Left forelimb (tissue), 1 donor: ENCODE results near the gene ZNF610.
A peak's percentile ranks its signal among the peaks of the same experiment; 100 is the strongest.
"Not testable (repeated sequence)": the region's sequence is repeated elsewhere in the genome, so short reads cannot be mapped to it uniquely, and the experiment has no call there.

Experiments
- DNase-seq: peaks from one replicate; pipeline ENCODE4 v3.0.0-alpha.2; 2018; ENCODE audit warnings: low spot score

ZNF610 gene

DNA sequence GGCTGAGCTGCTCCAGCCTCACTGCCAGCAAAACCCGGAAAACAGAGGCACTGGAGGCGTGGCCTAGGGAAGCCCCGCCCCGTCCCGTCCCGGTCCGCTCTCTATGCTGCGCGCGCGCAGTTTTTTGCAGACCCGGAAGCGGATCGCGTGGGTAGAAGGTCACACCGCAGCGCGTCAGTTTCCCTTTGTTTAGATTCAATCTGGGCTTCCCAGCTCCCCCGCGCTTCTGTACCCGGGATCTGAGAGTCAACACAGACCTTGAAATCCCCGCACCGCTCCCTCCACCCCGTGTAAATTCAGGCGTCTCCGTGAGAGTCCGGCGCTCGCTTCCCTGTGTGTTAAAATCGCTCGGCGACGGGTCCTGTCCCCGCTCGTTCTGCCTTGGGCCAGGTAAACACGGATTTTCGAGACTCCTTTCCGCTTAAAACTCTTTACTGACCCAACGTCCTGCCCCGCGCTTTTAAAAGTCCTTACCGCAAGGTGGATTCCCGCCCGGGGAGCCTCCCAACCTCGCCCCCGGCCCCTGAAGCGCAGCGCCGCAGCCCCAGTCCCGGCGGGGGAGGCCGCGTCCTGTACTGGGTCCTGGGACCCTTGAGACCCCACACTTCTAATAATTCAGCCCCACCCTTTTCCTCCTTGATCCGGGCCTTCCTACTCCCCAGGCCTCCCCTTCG, at the start of gene ZNF610:
ZNF610 (plus strand) TSS at position 127 of the 674 bp plus-strand sequence. CDS start 12,930 bp downstream, outside the sequence.
- DNase-seq = peak; percentile 91

GRCh38 chr19:52286256-52286655, 49.8 kb upstream of the ZNF610 start:
- no peak for DNase-seq

DNA sequence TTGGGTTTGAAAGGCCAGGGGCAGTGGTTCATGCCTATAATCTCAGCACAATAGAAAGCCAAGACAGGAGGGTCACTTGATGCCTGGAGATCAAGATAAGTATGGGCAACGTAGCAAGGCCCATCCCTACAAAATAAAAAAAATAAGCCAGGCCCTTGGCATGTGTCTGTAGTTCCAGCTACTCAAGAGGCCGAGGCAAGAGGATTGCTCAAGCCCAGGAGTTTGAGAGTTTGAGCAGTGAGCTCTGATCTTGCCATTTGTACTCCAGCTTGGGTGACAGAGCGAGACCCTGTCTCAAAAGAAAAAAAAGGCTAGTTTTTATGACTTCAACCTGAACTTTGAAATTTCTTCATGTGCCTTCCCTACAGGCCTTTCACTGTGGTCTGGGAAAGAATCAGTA, 44.3 kb upstream of the ZNF610 start:
- no peak for DNase-seq

GRCh38 chr19:52292946-52293345, 43.1 kb upstream of the ZNF610 start:
- DNase-seq = not testable (repeated sequence)

GRCh38 chr19:52296400-52296772, 39.7 kb upstream of the ZNF610 start:
- DNase-seq = no peak

- DNase-seq = peak; percentile 87
Measured at GRCh38 chr19:52296773-52297600, 39.1 kb upstream of the ZNF610 start, which contains the start of gene ZNF480. Gene ZNF480 (plus strand): TSS chr19:52297169. CDS start chr19:52300413, 3,244 bp downstream.

DNA sequence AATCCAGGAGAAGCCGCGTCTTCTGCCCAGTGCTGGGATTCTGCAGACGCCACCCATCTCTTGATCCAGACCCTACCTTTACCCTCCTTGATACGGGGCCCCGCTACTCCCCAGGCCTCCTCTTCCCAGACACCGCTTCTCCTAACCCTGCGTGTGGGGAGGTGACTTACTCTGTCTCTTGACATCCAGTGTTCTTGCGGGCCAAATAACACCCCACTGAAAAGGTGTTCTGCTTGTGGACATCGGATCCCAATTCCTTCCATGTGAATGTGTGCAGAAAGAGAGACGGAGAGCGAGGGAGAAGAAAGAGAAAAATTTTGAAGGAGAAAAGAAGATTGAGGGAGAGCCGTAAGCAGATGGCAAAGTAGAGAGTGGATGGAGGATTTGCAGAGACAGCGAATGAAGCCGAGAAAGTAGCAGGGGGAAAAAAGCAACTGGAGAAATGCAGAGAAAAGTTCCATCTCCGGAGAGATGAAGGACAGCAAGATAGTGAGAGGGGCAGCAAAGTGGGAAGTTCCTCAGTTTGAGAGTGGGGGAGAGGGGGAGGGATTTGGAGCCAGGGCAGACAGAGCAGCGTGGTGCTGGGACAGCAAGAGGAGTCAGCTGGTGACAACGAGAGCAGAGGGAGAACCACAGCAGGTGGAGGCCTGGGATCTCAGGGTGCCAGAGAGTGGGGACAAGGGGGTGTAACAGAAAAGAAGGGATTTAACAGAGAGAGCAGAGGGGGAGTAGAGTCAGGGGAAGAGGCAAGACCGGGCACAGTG, 38.3 kb upstream of the ZNF610 start:
- DNase-seq = no peak

DNA sequence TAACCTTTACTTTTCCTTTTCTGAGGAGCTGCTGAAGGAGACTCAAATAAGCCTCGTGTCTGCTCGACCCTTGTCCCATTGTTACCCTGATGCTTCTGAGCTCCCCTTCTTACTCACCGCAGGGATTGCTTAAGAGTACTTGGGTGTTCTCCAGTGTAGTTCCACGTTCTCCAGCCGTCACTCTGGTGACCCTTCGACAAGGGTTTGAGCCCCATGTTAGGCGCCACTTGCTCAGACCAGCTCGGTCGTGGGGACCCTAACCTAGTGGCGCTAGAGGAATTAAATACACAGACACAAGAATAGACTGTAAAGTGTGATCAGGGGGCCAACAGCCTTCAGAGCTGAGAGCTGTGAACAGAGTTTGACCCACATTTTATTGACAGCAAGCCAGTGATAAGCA, 28.8 kb upstream of the ZNF610 start:
- DNase-seq = no peak

- DNase-seq = no peak
Measured at GRCh38 chr19:52322429-52322828, 13.6 kb upstream of the ZNF610 start.

DNA sequence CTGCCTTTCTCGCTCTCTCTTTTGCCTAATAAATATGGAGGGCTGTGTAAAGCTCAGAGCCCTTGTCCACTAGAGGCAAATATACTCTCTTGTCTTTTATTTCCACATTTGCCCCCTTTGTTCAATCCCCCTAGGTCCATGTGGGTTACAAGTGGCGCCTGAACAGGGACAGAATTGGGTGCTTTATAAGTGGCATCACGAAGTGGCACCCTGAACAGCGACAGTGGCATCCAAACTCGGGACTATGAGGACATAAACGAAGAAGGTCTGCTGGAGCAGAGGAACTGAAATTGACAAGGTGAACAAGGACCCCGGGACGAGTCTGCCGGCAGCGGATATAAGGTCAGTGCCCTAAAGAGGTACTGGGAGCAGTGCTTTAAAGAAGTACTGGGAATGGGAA, 4.3 kb upstream of the ZNF610 start:
- DNase-seq = no peak

GRCh38 chr19:52335768-52336116, 301 bp upstream of the ZNF610 start:
- no peak for DNase-seq

DNA sequence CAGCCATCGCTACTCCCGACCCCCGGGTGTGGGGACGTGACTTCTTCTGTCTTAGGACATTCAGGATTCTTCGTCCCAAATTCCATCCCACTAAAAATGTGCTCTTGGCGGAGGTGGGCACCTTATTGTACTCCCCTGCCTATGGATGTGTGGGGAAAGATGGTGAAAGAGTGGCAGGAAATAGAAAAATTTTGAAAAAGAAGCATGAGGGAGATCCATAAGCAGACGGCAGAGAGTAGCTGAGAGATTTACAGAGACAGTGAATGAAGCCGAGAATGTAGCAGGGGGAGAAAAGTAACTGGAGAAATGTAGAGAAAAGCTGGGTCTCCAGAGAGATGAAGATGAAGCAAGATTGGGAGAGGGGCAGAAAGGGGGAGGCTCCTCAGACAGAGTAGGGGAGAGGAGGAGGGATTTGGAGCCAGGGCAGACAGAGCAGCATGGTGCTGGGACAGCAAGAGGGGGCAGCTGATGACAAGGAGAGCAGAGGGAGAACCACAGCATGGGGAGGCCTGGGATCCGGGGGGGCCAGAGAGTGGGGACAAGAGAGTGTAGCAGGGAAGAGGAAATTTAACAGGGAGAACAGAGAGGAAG, 843 bp downstream of the ZNF610 start:
- no peak for DNase-seq

GRCh38 chr19:52339022-52339421, 3.0 kb downstream of the ZNF610 start:
- DNase-seq = not testable (repeated sequence)

DNA sequence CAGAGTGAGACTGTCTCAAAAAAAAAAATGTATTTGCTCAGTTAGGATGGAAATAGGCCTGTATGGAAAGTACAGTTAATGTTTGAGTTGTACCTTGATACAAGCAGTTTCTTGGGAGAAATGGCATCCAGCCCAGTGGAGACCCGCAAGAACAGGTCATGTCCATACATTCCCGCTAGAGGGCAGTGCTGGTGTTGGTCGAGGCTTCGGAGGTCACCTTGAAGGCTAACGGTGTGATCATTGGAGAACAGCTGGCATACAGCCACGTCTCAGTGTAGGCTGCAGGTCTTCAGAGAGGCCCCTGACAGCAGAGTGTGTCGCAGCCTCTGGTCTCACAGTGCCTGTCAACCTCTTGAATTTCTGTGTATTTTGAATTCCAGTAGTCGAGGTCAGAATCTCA, 7.5 kb downstream of the ZNF610 start:
- DNase-seq = peak; percentile 68

DNA sequence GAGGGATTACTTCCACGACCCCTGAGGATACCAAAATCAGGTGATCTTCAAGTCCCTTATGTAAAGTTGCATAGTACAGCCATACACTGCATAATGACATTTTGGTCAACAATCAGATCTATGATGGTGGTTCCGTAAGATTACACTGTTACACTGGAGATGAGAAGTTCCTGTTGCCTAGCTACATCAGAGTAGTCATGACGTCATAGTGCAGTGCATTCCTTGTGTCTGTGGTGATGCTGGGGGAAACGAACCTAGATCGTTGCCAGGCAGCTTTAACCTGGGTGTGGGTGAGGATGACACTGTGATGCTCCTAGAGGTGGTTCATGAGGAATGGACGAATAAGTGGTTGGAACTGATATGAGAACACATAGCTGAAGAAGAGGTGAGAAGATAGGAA, 9.1 kb downstream of the ZNF610 start:
- DNase-seq = no peak

DNA sequence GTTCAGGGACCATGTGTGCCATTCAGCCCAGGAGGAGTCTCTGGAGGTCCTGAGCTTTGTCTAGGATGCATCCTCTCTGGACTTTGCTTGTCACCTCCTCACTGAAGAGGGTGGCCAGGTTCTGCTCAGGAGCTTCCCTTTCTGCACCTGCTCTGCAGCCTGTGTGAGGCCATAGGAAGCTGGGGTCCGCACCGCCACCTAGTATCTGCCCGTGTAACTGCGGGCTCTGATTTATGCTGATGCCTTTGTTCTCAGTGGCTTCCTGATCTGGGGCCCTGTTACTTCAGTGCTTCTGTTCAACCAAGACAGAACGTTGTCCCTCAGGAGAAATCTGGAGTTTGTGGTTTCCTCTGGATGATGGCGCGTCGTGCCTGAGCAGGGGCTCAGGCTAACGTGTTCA, 15.5 kb downstream of the ZNF610 start:
- DNase-seq = no peak

DNA sequence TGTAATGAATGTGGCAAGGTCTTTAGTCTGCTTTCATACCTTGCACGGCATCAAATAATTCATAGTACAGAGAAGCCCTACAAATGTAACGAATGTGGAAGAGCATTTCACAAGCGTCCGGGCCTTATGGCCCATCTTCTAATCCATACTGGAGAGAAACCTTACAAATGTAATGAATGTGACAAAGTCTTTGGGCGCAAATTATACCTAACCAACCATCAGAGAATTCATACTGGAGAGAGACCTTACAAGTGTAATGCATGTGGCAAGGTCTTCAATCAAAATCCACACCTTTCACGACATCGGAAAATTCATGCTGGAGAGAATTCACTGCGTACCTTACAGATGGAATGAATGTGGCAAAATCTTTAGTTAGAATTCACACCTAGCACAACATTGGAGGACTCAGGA, 30.4 kb downstream of the ZNF610 start:
- no peak for DNase-seq

DNA sequence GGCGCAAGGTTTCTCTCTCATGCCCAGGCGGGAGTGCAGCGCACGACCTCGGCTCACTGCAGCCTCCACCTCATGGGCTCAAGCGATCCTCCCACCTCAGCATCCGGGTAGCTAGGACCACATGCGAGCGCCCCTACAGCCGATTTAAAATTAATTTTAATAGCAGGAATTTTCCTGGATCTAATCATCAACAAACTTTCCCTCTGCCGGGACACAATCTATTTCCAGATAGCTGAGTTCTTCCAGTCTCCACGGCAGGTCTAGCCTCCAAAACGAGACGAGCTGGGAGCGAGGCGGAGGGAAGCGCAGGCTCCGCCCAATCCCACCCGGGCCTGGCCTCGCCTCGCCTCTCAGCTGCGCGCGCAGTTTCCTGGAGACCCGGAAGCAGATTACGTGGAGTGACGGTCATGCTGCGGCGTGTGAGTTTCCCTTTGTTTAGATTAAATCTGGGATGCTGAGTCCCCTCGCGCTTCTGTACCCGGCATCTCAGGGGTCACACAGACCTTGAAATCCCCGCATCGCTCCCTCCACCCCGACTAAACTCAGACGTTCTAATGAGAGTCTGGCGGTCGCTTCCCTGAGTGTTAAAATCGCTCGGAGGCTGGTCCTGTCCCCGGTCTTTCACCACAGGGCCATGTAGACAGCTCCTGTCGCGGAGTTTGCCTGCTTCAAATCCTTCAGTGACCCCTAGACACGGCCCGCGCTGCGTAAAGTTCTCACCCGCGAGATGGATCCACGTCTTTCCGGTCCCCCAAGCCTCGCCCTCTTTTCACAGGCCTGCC, 33.7 kb downstream of the ZNF610 start, which contains the start of gene ZNF880:
ZNF880 (plus strand) TSS at position 365 of the 782 bp plus-strand sequence; CDS start at position 408, 43 bp downstream.
- peak; percentile 95 for DNase-seq

- no peak for DNase-seq
Measured at GRCh38 chr19:52370341-52370710, 34.3 kb downstream of the ZNF610 start.

DNA sequence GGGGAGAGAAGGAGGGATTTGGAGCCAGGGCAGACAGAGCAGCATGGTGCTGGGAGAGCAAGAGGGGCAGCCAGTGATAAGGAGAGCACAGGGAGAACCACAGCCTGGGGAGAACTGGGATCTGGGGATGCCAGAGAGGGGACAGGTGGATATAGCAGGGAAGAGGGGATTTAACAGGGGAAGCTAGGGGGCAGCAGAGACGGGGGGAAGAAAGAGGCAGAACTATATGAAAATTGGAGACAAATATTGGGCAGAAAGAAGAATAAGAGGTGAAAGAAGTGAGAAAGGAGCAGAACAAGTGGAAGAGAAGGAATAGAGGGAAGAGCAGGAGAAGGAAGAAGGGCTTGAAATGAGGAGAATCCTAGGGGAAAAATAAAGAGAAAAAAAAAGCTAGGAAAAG, 55.1 kb downstream of the ZNF610 start:
- no peak for DNase-seq

GRCh38 chr19:52397310-52398080, 61.5 kb downstream of the ZNF610 start, which contains the start of gene ZNF528:
Gene ZNF528 (plus strand): TSS chr19:52397849. CDS start chr19:52402014, 4,165 bp downstream.
- peak; percentile 97 for DNase-seq
